Right lobe of liver (tissue), 4 donors: ENCODE measurements around the gene SLC25A53.
A peak's percentile ranks its signal among the peaks of the same experiment; 100 is the strongest.

Source experiments
- POLR2A ChIP-seq: fragments of 450-650 bp; IDR thresholded peaks from one replicate; pipeline ENCODE4 v1.6.1; 2017; ENCODE audit warnings: antibody characterized with exemption, mild to moderate bottlenecking
- TF ChIP-seq, protein P1 (sequence below), 4 donors: fragments of 200-600 bp in 3 of 4; fragments of 450-650 bp in 1 of 4; IDR thresholded peaks; one replicate each; pipeline versions ENCODE4 v1.5.1 to v1.8.0; 2016 to 2022; ENCODE audit warnings: antibody characterized with exemption in 4 of 4, mild to moderate bottlenecking in 2 of 4
- donor health status: DM: no; HTN: no; CAD: no.
- donor health status: DM: no; HTN: no; CAD: no.
- donor health status: DM: no; HTN: yes; CAD: no.

DNA sequence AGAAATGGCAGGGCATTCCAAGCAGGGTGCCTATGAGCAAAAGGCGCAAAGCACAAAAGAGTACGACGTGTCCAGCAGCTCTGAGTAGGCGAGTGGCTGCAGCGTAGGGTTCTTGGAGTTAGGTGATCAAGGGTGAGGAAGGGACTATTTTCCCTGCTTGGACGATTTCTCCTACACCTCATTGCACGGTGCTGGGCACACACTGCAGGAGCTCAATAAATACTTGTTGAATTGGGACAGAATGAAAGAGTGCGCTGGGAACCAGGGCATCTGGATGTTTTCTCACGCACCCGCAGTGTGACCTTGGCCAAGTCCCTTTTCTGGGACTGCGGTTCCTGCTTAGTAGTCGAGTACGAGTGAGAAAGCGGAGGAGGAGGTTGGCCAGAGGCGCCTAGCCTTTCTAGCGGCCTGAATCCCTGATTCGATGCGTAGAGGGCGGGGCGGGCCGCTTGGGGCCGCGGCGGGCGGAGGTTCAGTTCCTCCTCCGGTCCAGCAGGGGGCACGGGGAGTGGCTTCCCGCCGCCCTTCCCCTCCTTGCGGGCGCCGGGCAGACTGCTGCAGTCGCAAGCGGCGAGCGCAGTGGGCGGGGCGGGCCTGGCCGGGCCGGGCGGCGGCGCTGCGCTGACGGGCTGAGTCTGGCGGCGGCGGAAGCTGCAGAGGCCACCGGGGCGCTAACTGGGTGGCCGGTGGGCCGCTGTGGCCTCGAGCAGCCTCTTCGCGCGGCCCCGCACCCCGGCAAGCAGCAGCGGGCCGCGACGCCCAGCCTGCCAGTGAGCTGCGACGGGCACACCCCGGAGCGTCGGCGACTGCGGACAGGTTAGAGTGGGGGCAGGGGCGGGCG, 9.3 kb upstream of the SLC25A53 start, which contains the start of gene FAM199X:
- TF ChIP-seq, protein P1, sequence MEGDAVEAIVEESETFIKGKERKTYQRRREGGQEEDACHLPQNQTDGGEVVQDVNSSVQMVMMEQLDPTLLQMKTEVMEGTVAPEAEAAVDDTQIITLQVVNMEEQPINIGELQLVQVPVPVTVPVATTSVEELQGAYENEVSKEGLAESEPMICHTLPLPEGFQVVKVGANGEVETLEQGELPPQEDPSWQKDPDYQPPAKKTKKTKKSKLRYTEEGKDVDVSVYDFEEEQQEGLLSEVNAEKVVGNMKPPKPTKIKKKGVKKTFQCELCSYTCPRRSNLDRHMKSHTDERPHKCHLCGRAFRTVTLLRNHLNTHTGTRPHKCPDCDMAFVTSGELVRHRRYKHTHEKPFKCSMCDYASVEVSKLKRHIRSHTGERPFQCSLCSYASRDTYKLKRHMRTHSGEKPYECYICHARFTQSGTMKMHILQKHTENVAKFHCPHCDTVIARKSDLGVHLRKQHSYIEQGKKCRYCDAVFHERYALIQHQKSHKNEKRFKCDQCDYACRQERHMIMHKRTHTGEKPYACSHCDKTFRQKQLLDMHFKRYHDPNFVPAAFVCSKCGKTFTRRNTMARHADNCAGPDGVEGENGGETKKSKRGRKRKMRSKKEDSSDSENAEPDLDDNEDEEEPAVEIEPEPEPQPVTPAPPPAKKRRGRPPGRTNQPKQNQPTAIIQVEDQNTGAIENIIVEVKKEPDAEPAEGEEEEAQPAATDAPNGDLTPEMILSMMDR (IDR thresholded peaks at IDR 0.05): peak; percentile 67 to 86 (median 79)
- TF ChIP-seq POLR2A: peak; percentile 89
